Left lung (tissue), 10 donors: ENCODE data around the gene PSMB7. TPM values are rescaled to one million over a fixed set of nuclear protein-coding genes. Genes with fewer than 3 reads are reported as not detected.

ENCODE experiments used
- ATAC-seq: fragments of 200-7000 bp; cut with Tn5 transposase; one replicate; pipeline ENCODE4 v1.9.1; 2020; ENCODE audit warnings: moderate library complexity
- DNase-seq, 4 donors: peaks; one replicate each; pipeline ENCODE4 v3.0.0-alpha.2; 2013 to 2020
- H3K27ac ChIP-seq, 2 donors: fragments of 200-600 bp; sonication (generic) in 1 of 2; one replicate each; pipeline versions ENCODE4 v1.5.0 to v1.8.0; 2020 to 2021
- H3K27me3 ChIP-seq, 2 donors: fragments of 200-600 bp; sonication (generic) in 1 of 2; one replicate each; pipeline versions ENCODE4 v1.5.0 to v1.8.0; 2020 to 2021
- H3K36me3 ChIP-seq, 2 donors: fragments of 200-600 bp; sonication (generic) in 1 of 2; one replicate each; pipeline versions ENCODE4 v1.5.0 to v1.8.0; 2020 to 2021
- H3K4me1 ChIP-seq, 2 donors: fragments of 200-600 bp; one replicate each; pipeline ENCODE4 v1.8.0; 2021
- H3K4me3 ChIP-seq, 2 donors: fragments of 200-600 bp; sonication (generic) in 1 of 2; one replicate each; pipeline versions ENCODE4 v1.5.0 to v1.8.0; 2020 to 2021; ENCODE audit warnings: mild to moderate bottlenecking in 1 of 2
- H3K9me3 ChIP-seq, 2 donors: fragments of 200-600 bp; sonication (generic) in 1 of 2; one replicate each; pipeline versions ENCODE4 v1.5.0 to v1.8.0; 2020 to 2021
- CTCF ChIP-seq, 2 donors: fragments of 200-600 bp; sonication (generic) in 1 of 2; IDR thresholded peaks; one replicate each; pipeline versions ENCODE4 v1.5.0 to v1.8.0; 2021; ENCODE audit warnings: antibody characterized with exemption in 2 of 2
- intact Hi-C, 2 donors: fragments of 100-400 bp; cut with DNase I; formaldehyde crosslinking; loops; one replicate each; pipeline versions ENCODE4 v1.11.2 to v1.14.2; 2022
- polyA plus RNA-seq, 6 donors: library from polyadenylated mRNA; unstranded; fragments of 120-200 nt; gene quantifications; one replicate each; pipeline ENCODE4 v1.2.1, GENCODE V29; 2013; ENCODE audit not compliant: insufficient read length in 6 of 6
- total RNA-seq, 2 donors: library from RNA; stranded (reverse); fragmentation: NEBNext Ultra II Directional; extraction: Animal tissue kit (Norgen Biotek cat#: 25700); gene quantifications; one replicate each; pipeline ENCODE4 v1.2.1, GENCODE V29; 2021
- donor health status: DM: no; HTN: yes; CAD: no.
- donor health status: DM: no; HTN: no; CAD: no.

PSMB7 gene
- total and polyA plus RNA-seq, 8 donors = 86.3 to 220 (median 203) TPM

DNA sequence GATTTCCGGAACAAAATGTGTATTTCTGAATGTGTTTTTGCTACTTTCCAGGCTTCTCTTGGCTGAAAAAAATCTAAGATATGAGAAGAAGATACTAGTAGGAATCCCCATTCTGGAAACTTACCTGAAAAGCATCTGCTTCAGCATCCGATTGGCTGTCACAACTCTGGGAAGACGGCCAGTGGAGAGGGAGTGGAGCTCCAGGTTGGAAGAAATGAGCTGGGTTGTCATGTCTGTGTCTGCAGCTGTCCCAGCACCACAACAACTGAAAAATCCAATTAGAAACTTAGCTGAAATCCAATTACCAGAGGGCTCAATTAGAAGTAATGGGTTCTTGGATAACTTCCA lies 3.0 kb downstream of the PSMB7 start:
- H3K27ac ChIP-seq = no peak overlapping the region
- intact Hi-C loops = no loop called here
- DNase-seq = no peak
- no peak overlapping the region for H3K4me3 ChIP-seq
- peaks cover 10 to 48% of the 10 kb centered on the region in 2 donors for H3K4me1 ChIP-seq
- ATAC-seq = no peak
- H3K27me3 ChIP-seq = no peaks in the 10 kb centered on the region
- no peak for TF ChIP-seq CTCF (IDR thresholded peaks at IDR 0.05)
- no peaks in the 10 kb centered on the region for H3K9me3 ChIP-seq
- peaks cover 4 to 66% of the 10 kb centered on the region in 2 donors for H3K36me3 ChIP-seq

DNA sequence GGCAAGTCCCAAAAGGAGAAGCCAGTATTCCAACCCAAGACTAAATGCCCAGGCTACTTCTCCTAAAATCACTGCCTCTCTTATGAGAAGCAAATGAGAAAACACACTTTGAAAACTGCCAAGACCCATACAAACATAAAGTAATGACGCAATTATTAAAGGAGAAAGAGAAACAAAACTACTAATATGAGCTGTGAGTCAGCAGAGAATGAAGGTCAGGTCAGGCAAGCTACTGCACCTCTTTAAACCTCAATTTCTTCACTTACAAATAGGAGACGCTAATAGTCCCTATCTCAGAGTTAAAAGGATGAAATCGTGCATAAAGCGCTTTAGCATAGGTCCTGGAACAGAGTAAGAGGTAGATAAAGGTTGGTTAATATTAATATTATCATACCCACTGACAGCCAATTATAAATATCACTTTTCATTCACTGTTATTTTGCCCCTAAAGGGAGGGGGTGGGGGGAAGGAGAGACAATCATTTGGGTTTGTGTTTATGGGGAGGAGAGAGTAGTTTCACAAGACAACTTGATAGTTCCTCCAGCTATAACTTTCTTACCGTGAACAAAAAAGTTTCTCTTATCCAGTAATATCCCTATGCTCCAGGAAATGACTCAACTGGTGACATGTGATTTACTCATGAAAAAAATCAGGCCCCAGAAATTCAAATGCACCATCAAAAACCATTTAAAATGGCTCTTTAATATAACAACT lies 3.6 kb downstream of the PSMB7 start:
- H3K27ac ChIP-seq = no peak overlapping the region
- intact Hi-C loops = no loop called here
- no peaks in the 10 kb centered on the region for H3K27me3 ChIP-seq
- DNase-seq (no peak), ATAC-seq (no peak)
- no peak overlapping the region for H3K4me3 ChIP-seq
- no peaks in the 10 kb centered on the region for H3K9me3 ChIP-seq
- H3K4me1 ChIP-seq = peaks cover 10 to 48% of the 10 kb centered on the region in 2 donors
- H3K36me3 ChIP-seq = peaks cover 4 to 69% of the 10 kb centered on the region in 2 donors
- TF ChIP-seq CTCF (IDR thresholded peaks at IDR 0.05) = no peak

DNA sequence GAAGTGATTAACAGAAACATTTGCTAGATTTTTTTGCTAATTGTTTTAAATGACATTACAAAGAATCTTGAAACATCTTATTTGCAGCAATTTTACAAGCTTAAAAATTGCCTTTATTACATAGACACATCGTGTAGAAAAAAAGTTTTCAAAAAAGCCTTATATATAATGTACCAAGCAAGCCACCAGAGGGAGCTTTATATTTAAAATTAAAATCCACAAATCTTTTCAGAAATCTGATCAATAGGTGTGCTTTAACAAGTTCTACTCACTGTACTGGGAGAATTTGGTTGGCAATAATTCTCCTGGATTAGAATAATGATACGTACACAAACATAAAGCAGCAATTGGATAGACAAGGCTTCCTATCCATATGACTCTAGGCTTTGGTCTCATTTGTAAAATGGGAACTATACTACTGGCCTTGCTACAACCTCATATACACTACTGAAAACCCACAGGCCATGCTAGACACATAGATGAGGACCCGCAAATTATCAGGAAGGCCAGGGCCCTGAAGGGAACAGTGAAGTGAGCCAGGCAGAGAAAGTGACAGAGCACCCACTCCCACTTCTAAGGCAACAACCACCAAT lies 4.8 kb downstream of the PSMB7 start:
- no peaks in the 10 kb centered on the region for H3K27me3 ChIP-seq
- H3K4me3 ChIP-seq = no peak overlapping the region
- no peaks in the 10 kb centered on the region for H3K9me3 ChIP-seq
- no peak overlapping the region for H3K27ac ChIP-seq
- ATAC-seq (no peak), DNase-seq (no peak)
- peaks cover 4 to 81% of the 10 kb centered on the region in 2 donors for H3K36me3 ChIP-seq
- no peak for TF ChIP-seq CTCF (IDR thresholded peaks at IDR 0.05)
- peaks cover 10 to 48% of the 10 kb centered on the region in 2 donors for H3K4me1 ChIP-seq
- intact Hi-C loops = no loop called here

- ATAC-seq = no peak
- Histone ChIP-seq H3K9me3 (no peaks in the 10 kb centered on the region), H3K4me1 (peaks cover 6 to 44% of the 10 kb centered on the region in 2 donors), H3K4me3 (no peak overlapping the region), H3K27me3 (no peaks in the 10 kb centered on the region), H3K36me3 (peaks cover 4 to 91% of the 10 kb centered on the region in 2 donors), H3K27ac (no peak overlapping the region)
- no peak for TF ChIP-seq CTCF (IDR thresholded peaks at IDR 0.05)
- DNase-seq = no peak
- intact Hi-C loops = no loop called here
Measured at GRCh38 chr9:124409410-124409809, 5.8 kb downstream of the PSMB7 start.

DNA sequence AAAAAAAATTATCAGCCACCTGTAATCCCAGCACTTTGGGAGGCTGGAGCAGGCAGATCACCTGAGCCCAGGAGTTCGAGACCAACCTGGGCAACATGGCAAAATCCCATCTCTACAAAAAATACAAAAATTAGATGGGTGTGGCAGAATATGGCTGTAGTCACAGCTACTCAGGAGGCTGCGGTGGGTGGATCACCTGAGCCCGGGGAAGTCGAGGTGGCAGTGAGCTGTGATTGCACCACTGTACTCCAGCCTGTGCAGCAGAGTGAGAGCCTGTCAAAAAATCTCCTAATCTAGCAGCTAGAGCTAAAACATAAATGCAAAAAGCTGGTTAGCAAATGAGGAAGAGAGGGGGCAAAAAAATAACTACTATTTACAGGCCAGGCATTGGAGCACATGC lies 12.0 kb downstream of the PSMB7 start:
- no peak overlapping the region for H3K27ac ChIP-seq
- peaks cover 8 to 25% of the 10 kb centered on the region in 2 donors for H3K4me1 ChIP-seq
- ATAC-seq (no peak), DNase-seq (no peak)
- H3K27me3 ChIP-seq = no peaks in the 10 kb centered on the region
- TF ChIP-seq CTCF (IDR thresholded peaks at IDR 0.05) = no peak
- intact Hi-C loops = no loop called here
- H3K9me3 ChIP-seq = no peaks in the 10 kb centered on the region
- H3K36me3 ChIP-seq = peaks cover 0 to 79% of the 10 kb centered on the region in 2 donors
- no peak overlapping the region for H3K4me3 ChIP-seq
